K562 (cell line): ENCODE results near the gene HMCN2. TPM values are rescaled to one million over a fixed set of nuclear protein-coding genes. Genes with fewer than 3 reads are reported as not detected.
A peak's percentile ranks its signal among the peaks of the same experiment; 100 is the strongest.

Experiments
- ARID3B ChIP-seq: fragments of 250-450 bp; sonication (Bioruptor Pico); IDR thresholded peaks from 2 replicates; pipeline ENCODE4 v1.4.0; 2020; ENCODE audit warnings: borderline replicate concordance
- CBX8 ChIP-seq: fragments of 200-600 bp; sonication (generic); IDR thresholded peaks from 2 replicates; pipeline ENCODE4 v1.6.1; 2012; ENCODE audit warnings: borderline replicate concordance, mixed run types, low read depth, mild to moderate bottlenecking, moderate library complexity, mixed read lengths, low read length, control low read depth, inconsistent platforms; ENCODE audit not compliant: poor library complexity, severe bottlenecking; ENCODE audit errors: extremely low read depth
- CHD4 ChIP-seq: fragments of 200-600 bp; sonication (generic); IDR thresholded peaks from 3 replicates; pipeline ENCODE4 v1.6.1; 2012; ENCODE audit warnings: low read depth, mild to moderate bottlenecking, mixed read lengths, low read length, inconsistent platforms; ENCODE audit not compliant: insufficient read depth, insufficient replicate concordance, poor library complexity, severe bottlenecking
- EZH2 ChIP-seq: IDR thresholded peaks from 2 replicates; pipeline ENCODE4 v1.6.1; 2012; ENCODE audit warnings: low read depth, mild to moderate bottlenecking, inconsistent platforms, low read length, borderline replicate concordance
- HIVEP1 ChIP-seq: fragments of 250-450 bp; sonication (Bioruptor Pico); IDR thresholded peaks from 2 replicates; pipeline ENCODE4 v1.4.0; 2020; ENCODE audit warnings: mild to moderate bottlenecking
- HMG20A ChIP-seq: fragments of 450-650 bp; formaldehyde crosslinking; conservative IDR thresholded peaks from 2 replicates; pipeline ENCODE4 v1.4.0; 2020; ENCODE audit warnings: mild to moderate bottlenecking, mixed read lengths
- MTA3 ChIP-seq: fragments of 450-650 bp; formaldehyde crosslinking; IDR thresholded peaks from 2 replicates; pipeline ENCODE4 v1.6.1; 2017; ENCODE audit warnings: mild to moderate bottlenecking, borderline replicate concordance
- MYC ChIP-seq, 2 experiments: fragments of 250-450 bp in 1 of 2; sonication (Bioruptor Pico) in 1 of 2; IDR thresholded peaks; 2 replicates each; pipeline versions ENCODE4 v1.5.1 to v1.6.1; 2012 to 2021; ENCODE audit warnings: low read depth in 2 of 2, borderline replicate concordance in 1 of 2, improper control_type of control experiment in 1 of 2, low read length in 1 of 2, mild to moderate bottlenecking in 1 of 2, moderate library complexity in 1 of 2
- PREB ChIP-seq: sonication (generic); formaldehyde crosslinking; IDR thresholded peaks from 2 replicates; pipeline ENCODE4 v1.8.1; 2023; ENCODE audit warnings: mild to moderate bottlenecking, missing genetic modification reagents
- PTTG1 ChIP-seq: fragments of 450-650 bp; IDR thresholded peaks from 2 replicates; pipeline ENCODE4 v1.6.1; 2016; ENCODE audit warnings: low read depth, mild to moderate bottlenecking, missing genetic modification characterization, missing compliant biosample characterization
- RBBP5 ChIP-seq: fragments of 200-600 bp; sonication (generic); IDR thresholded peaks from 2 replicates; pipeline ENCODE4 v1.6.1; 2012; ENCODE audit warnings: borderline replicate concordance, mild to moderate bottlenecking, low read length, control low read depth, inconsistent platforms; ENCODE audit not compliant: insufficient read depth, poor library complexity, severe bottlenecking
- RBM17 ChIP-seq: fragments of 200-400 bp; formaldehyde crosslinking; IDR thresholded peaks from 2 replicates; pipeline ENCODE4 v1.6.1; 2017; ENCODE audit warnings: low read depth, mild to moderate bottlenecking, low read length, borderline replicate concordance
- SIRT6 ChIP-seq: IDR thresholded peaks from one replicate; pipeline ENCODE4 v1.6.1; 2012; ENCODE audit warnings: low read depth, mild to moderate bottlenecking, control low read depth, inconsistent platforms, low read length, moderate library complexity
- TRIM24 ChIP-seq, 2 experiments: fragments of 450-650 bp; IDR thresholded peaks; 2 replicates each; pipeline ENCODE4 v1.6.1; 2016
- TRIM25 ChIP-seq: fragments of 450-650 bp; IDR thresholded peaks from 2 replicates; pipeline ENCODE4 v1.7.0; 2016; ENCODE audit warnings: borderline replicate concordance
- ZEB2 ChIP-seq: fragments of 450-650 bp; IDR thresholded peaks from 2 replicates; pipeline ENCODE4 v1.6.1; 2016
- ZFX ChIP-seq: sonication (generic); formaldehyde crosslinking; IDR thresholded peaks from 2 replicates; pipeline ENCODE4 v1.8.0; 2022; ENCODE audit warnings: mild to moderate bottlenecking, missing genetic modification reagents, moderate library complexity
- ZNF232 ChIP-seq: sonication (generic); formaldehyde crosslinking; IDR thresholded peaks from 2 replicates; pipeline ENCODE4 v1.8.0; 2022; ENCODE audit warnings: mild to moderate bottlenecking, missing genetic modification reagents
- ZNF3 ChIP-seq: fragments of 250-450 bp; sonication (Bioruptor Pico); IDR thresholded peaks from 2 replicates; pipeline ENCODE4 v1.5.0; 2021; ENCODE audit warnings: mild to moderate bottlenecking, moderate library complexity
- polyA plus RNA-seq, 8 experiments: library from polyadenylated mRNA; depleted of rRNA in 4 of 8; stranded (reverse) in 5 of 8; unstranded in 3 of 8; fragments of >200 nt; fragmentation: Nextera tagmentation in 2 of 8; fragmentation: Illumina TruSeq in 1 of 8; extraction: Ambion mirVana in 2 of 8; extraction: Trizol in 1 of 8; gene quantifications; 2 replicates each; pipeline versions ENCODE4 v1.2.1 to v1.2.3, GENCODE V29; 2011 to 2014; ENCODE audit warnings: inconsistent platforms in 1 of 8, missing spikeins in 1 of 8
- total RNA-seq, 7 experiments: library from RNA; depleted of rRNA in 6 of 7; stranded (reverse); fragments of >200 nt in 6 of 7; fragmentation: Illumina TruSeq in 2 of 7; extraction: Trizol in 2 of 7; gene quantifications; 2 replicates each; pipeline versions ENCODE4 v1.2.1 to v1.2.3, GENCODE V29; 2011 to 2021; ENCODE audit warnings: low replicate concordance in 1 of 7

HMCN2 gene
- total and polyA plus RNA-seq, 9 of the 15 experiments (the other 6 are each of a cell fraction or from before 2014, with no cell fraction given), result 0.01 TPM; not detected in 8

- TF ChIP-seq ZNF3 (CRISPR knock-in tag) (no peak), ZFX (CRISPR knock-in tag) (no peak), RBM17 (no peak), SIRT6 (no peak), PREB (CRISPR knock-in tag) (no peak), HIVEP1 (CRISPR knock-in tag) (no peak), RBBP5 (no peak), ARID3B (no peak), EZH2 (no peak), TRIM24 (IDR thresholded peaks at IDR 0.05) (peak; percentile 67 to 85), ZEB2 (peak; percentile 48; the same call in 1 of the 2 replicates), TRIM25 (no peak), ZNF232 (CRISPR knock-in tag) (no peak), MYC (IDR thresholded peaks at IDR 0.05; ENCODE audit: low read depth, low read length) (peak; percentile 28; the same call in 1 of the 2 replicates), MYC (CRISPR knock-in tag; IDR thresholded peaks at IDR 0.05; ENCODE audit: borderline replicate concordance, low read depth) (no peak), PTTG1 (tag) (no peak), CHD4 (no peak), MTA3 (0 out of 2 replicates have a peak, but pooled peaks have one; percentile 17), HMG20A (CRISPR knock-in tag) (no peak), CBX8 (no peak)
Measured at GRCh38 chr9:130368631-130369103, 103.1 kb downstream of the HMCN2 start (continued).
